ENCODE measurements around the gene GPC6.

The GPC6 gene

DNA sequence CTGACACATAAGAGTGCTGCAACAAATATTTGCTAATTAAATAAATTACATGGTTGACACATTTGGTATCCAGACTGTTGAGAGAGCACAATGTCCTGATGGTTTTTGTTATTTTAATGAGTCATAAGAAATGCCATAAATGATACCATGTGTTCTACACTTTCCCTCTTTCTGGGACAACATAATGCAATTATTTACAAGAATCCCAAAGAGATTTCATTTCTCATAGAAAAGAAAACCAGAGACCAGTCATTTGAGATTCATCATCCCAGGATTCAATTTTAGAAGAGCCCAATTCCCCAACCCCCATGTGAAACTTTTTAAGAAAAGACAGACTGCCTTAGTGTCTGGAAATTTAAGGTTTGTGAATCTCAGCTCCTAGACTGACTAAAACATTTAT, 853.3 kb downstream of the GPC6 start:
- no peak for DNase-seq

DNA sequence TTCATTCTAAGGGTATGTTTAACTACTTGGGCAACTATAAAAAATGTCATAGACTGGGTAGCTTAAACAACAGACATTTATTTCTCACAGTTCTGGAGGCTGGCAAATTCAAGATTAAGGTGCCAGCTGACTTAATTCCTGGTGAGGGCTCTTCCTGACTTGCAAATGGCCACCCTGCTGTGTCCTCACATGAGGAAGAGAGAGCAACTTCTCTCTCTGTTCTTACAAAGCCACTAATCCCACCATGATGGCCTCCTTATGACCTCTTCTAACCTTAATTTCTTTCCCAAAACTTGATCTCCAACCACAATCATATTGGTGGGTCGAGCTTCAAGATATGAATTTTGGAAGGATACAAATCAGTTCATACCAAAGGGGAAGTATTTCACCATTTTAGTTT, 853.9 kb downstream of the GPC6 start:
- no peak for DNase-seq

DNA sequence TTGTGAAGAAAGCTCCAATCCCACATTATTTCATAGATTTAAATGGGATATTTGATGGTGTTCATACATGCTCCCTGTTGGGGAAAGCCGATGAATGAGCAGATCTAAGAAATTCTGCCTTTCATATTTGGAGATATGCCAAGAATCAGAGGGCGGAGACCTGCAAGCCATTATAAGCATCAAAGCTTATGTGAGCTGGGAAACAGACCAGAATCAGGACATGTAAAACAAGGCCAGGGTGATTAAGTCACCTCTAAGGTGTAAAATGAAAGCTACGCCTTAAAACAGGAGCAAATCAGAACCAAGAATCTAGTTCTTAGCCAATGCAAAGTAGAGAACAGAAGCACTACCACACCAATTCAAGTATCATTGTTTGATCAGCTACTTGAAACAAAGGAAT, 860.5 kb downstream of the GPC6 start:
- no peak for DNase-seq

GRCh38 chr13:94088742-94089141, 862.1 kb downstream of the GPC6 start:
- DNase-seq, result no peak

DNA sequence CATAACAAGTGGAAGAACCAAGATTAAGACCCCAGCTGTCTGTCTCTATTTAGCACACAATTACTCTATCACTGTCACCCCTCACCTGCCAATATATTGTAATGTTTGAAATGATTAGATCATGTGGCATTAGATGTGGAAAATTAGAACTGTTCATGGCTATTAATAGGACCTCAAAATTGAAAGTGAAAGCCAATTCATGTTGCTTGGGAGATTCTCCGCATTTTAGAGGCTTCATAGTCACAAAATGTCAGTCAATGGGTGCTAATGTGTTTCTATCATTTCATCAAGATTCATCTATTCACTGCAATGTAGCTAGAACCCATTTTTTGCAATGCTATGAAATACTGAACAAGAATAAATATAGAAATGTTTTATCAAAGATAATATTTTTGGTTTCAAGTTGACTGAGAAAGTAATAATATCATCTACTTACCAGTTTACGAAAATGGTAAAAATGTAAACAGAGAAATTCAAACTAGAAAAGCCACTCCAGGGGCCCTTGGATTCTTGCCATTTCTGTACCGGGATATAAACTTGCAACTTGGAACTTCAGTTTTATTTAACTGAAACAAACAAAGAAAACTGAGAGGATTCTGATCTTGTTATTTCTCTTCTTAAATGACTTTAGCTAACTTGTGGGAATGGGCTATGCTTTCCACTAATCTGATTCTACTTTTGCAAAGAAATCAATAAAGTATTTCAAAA, 864.3 kb downstream of the GPC6 start:
- peak; percentile 46 for DNase-seq

DNA sequence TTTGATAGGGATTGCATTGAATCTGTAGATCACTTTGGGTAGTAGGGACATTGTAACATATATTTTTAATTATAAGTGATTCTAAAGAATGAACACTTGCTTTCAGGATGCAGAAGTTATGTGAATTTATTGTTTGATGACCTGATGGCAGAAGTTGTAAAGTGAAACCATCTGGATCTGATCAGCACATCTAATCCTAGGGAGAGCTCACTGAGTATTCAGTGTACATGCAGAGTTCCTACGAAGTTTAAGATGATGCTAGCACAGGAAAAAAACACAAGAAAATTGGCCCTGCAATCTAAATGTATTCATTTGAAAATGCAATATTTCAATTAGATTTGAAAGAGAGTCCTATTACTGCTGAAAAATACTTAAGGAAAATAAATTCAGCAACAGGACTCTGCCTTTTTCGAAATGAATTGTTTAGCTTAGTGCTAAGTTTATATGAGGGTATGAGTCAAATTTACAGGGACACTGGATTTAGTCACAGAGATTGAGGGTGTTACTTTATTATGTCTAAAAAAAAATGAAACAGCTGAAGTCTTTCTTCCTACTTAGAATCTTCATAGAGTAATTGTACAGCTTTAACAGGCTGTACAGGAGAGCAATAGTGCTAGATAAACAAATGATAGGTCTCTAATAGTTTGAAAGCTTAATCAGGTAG, 867.2 kb downstream of the GPC6 start:
- DNase-seq, result no peak

DNA sequence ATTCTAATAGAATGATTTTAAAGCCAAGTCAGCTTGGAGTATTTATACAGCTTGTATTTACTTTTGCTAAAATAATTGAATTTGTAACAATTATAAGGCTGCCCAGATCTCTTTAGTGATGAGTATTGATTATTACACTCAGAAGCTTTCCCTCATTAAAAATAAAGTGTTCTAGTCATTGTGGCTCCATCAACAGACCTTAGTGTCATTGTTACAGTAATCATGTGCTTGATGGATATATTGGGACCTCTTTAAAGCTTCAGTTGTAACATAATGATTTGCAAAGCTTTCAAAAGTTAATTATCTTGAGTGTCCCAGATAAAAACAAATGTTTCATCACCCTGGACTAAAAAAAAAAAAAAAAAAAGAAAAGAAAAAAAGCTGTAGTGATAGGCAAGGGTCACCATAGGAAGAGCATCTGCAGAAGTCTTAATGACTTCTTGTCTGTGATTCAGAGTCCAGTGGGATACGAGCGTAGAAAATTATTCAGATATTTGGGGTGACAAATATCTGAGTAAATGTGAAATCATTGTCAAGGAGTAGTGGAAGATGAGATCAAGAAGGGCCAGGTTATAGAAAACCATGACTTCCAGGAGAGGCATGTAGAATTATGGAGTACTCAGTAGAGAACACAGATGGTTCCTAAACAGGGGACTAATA, 883.2 kb downstream of the GPC6 start:
- no peak for DNase-seq

GRCh38 chr13:94112227-94112626, 885.6 kb downstream of the GPC6 start:
- DNase-seq, result no peak

DNA sequence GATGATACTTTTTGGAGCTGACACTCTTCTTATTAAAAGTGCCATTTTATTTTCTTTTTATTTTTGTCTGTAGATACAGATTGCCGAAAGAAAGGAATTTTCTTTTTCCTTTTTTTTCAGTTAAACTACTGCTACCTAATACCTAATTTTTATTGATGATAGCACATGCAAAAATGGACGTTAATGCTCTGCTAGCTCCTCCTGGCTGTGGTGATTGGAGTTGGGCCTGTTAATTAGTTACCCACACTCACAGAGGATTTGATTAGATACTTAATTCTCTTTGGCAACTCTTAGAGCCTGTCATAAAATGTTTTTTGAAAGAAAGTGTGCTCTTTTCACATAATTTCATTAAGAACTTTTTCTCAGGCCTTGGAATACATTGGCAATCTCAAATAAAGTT, 886.1 kb downstream of the GPC6 start:
- no peak for DNase-seq

GRCh38 chr13:94113245-94113644, 886.6 kb downstream of the GPC6 start:
- no peak for DNase-seq

DNA sequence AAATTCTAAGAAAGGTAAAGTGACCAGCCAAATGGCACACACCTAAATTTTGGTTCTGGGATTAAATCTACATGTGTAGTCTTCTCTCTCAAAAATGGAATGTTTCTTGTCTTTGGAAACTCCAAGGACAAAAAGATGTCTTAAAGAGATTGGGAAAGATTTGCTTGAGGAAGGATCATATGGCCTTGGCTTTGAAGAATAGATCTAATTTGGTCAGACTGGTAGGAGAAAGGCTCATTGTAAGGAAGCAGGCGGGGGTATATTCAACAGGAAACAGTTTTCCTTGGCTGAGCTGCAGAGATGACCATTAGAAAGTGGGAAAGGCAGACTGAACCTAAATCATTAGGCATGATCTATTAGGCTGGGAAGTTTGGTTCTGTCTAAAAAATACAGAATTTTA, 887.6 kb downstream of the GPC6 start:
- no peak for DNase-seq

DNA sequence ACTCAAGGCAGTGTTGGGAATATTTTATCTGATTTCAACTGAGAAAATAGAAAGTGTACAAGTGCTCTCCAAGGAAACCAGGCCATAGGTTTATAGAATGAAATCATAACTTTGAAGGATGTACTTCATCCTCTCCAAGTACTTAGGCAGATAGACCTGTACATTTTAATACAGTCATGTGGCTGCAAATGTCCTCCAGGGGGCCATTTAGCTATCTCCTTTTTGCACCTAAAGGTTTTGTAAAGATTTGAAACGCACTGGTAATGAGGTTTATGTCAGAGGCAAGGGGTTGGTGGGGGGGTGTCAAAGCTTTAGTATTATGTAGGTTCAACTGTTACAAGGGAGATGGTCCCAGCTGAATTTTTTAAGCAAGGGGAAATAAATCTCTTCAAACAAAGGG, 888.4 kb downstream of the GPC6 start:
- DNase-seq, result peak; percentile 7

- no peak for DNase-seq
Measured at GRCh38 chr13:94119360-94119936, 892.8 kb downstream of the GPC6 start.

DNA sequence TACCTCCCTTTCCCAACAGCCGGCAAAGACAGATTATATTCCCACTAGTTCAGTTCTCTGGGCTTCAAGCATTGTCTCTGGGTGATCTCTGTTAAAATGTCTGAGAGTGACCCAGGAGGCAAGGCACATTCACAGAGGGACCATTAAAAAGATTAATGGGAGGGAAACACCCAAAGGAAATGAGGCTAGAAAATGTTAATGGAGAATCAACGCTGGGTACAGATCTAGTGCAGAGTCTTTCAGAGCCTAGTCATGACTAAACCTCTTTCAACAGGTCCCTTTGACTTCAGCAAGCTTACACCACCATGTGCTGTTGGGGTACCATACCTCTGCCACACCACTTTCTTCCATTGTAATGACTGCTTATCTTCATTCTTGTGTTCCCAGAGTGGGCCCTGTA, 894.3 kb downstream of the GPC6 start:
- DNase-seq, result no peak

GRCh38 chr13:94121686-94122085, 895.1 kb downstream of the GPC6 start:
- DNase-seq, result no peak

DNA sequence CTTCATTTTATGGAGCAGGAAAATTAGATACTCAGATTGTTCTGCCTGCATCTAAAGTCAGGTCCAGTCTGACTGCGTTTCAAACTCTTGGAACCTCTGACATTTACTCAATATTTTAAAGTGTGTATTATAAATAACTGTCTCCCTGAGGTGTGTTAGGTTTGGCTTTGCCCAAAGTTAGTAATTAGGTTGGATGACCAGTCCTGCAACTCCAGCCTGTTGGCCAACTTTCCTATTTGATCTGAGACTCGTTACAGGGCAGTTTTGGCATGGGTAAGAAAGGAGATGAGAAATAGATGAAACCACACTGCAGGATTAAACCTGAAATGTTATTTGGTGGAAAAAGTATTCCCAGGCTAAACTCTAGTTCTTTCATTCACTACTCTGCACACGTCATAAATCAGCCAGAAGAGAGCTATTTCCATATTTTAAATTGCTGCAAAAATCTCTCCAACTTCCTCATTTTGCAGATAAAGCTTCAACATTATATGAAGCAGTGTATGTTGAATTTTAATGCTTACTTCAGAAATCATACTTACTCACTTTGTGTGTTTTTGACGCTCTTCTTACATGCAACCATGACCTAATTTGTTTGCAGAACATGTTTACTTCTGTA, 895.8 kb downstream of the GPC6 start:
- peak; percentile 50 for DNase-seq

DNA sequence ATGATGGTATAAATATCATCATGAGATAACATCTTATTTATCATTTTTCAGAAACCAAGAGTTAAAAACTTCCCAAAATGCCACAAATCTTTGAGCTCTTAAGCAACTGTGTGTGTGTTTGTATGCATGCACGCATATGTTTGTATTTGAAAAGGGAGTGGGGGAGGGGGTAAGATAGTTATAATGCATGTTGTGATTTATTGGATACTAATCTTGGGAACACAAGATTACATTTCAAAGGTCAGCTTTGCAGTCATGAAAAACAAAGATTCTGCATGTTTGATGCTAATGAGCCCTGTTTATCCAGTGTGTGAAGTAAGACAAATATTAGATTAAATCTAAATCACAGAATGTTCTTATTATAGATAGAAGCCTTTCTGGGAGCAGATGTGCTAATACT, 897.0 kb downstream of the GPC6 start:
- DNase-seq, result no peak

GRCh38 chr13:94128430-94128829, 901.8 kb downstream of the GPC6 start:
- DNase-seq, result peak; percentile 73

DNA sequence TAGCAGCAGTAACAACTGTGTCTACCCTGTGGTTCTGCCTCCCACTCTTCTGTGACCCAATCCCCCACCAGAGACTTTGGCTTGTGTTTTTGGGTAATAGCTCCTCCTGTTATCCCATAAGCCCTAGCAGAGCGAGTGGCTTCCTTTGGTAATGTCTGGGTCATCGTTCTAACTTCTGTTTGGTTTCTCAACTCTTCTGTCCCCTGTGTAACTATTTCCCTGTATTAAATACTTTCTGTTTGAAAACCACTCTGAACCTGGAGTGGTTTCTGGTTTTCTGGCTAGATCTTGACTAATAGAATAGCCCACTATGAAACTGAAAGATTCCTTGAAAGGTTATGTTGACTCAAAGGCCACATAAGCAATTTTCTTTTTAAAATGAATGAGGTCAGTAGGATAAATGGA, 902.9 kb downstream of the GPC6 start:
- DNase-seq, result peak; percentile 21

- peak; percentile 11 for DNase-seq
Measured at GRCh38 chr13:94138831-94139230, 912.2 kb downstream of the GPC6 start.

DNA sequence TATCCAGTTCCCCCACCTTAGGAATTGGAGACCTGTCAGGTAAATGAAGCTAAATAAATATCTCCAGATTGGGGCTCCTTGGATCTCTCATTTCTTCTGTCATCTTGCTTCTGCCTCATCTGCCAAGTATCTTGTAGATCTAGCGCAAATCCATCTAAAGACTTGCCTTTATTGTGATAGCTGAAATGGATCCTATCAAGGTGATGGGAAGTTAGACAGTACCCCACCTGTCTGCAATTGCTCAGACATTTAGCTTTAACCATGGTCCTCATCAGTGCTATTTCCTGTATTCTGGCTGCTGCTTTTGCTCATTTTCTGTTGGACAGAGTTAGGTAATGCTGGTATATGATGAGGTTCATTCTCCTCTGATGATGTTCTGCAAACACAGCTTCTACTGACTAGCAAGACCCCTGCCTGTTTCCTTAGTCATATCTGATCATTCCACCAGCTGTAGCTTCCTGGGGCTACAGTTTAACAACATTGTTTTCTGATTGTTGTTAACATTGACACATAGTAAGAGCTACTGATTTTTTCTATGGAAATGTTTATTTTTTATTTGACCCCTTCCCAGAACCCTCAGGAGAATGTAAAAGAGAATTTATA, 912.9 kb downstream of the GPC6 start:
- no peak for DNase-seq

- no peak for DNase-seq
Measured at GRCh38 chr13:94140027-94140426, 913.4 kb downstream of the GPC6 start.

DNA sequence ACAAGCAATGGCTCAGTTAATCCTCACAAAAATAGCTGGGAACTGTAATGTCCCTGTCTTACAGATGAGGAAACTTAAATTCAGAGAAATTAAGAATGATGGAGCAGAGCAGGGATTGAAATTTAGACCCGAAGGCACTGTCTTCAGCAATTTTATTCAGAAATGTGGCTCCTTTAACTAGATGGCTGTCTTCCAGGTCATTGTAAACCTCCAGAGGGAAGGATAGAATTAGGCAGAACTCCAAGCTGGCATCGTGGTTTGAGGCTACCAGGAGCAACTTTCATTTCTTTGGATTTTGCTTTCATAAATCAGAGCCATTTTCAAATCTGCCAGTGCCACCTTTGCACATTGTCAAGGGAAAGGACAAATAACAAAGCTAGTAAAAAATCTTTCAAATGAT, 913.9 kb downstream of the GPC6 start:
- DNase-seq, result no peak
